Activated CD8-positive, alpha-beta memory T cell treated with anti-CD3 and anti-CD28 coated beads, Interleukin-2, amount 50 U/mL, for 1 hour (primary cell): ENCODE data around the gene GPR62.

ENCODE experiments used
- DNase-seq: peaks from one replicate; pipeline ENCODE4 v3.0.0-alpha.2; 2020; ENCODE audit errors: extremely low read depth

GPR62 gene

DNA sequence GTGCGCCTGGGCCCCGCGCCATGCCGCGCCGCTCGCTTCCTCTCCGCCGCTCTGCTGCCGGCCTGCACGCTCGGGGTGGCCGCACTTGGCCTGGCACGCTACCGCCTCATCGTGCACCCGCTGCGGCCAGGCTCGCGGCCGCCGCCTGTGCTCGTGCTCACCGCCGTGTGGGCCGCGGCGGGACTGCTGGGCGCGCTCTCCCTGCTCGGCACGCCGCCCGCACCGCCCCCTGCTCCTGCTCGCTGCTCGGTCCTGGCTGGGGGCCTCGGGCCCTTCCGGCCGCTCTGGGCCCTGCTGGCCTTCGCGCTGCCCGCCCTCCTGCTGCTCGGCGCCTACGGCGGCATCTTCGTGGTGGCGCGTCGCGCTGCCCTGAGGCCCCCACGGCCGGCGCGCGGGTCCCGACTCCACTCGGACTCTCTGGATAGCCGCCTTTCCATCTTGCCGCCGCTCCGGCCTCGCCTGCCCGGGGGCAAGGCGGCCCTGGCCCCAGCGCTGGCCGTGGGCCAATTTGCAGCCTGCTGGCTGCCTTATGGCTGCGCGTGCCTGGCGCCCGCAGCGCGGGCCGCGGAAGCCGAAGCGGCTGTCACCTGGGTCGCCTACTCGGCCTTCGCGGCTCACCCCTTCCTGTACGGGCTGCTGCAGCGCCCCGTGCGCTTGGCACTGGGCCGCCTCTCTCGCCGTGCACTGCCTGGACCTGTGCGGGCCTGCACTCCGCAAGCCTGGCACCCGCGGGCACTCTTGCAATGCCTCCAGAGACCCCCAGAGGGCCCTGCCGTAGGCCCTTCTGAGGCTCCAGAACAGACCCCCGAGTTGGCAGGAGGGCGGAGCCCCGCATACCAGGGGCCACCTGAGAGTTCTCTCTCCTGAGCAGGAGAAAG lies 951 bp downstream of the GPR62 start:
- DNase-seq, result no peak

GRCh38 chr3:51957520-51958205 lies 2.5 kb downstream of the GPR62 start:
- DNase-seq, result no peak

DNA sequence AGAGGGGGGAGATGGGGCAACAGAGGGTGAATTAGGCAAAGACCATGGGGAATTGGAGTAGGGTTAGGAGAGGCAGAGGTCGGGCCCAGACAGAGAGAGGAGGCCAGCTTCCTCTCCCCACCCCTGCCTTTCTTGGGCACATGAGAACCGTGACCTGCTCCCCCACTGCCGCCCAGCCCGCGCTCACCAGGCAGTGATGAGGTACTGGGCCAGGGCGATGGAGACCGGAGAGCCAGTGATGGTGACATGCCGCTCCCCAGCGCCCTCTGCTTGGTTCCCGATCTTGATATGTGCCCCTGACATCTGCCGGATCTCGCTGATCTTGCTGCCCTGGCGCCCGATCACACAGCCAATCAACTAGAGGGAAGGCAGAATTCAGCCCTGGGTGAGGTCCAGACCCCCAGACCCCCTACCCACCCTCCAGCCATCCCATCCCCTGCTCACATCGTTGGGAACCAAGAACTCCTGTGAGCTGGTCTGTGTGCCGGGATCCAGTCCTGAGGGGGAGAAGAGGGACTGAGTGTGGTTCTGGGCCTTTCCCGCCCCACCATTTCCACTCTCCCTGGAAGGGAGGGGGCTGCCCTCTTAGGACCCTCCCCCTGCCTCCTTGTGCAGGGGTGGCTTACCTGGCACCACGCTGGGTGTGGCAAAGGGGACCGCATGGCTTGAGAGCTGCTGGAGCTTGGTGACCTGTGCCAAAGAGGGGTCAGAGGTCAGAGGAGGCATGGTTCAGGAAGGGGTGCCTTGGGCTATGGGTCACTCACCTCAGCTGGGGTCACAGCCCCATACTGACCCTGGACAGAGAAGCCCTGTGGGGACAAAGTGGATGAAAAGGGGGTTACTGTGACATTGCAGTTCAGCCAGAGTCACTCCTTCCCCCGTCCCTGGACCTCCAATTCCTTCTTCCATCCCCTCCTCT lies 3.7 kb downstream of the GPR62 start:
- no peak for DNase-seq

GRCh38 chr3:51959651-51960050 lies 4.5 kb downstream of the GPR62 start:
- no peak for DNase-seq

DNA sequence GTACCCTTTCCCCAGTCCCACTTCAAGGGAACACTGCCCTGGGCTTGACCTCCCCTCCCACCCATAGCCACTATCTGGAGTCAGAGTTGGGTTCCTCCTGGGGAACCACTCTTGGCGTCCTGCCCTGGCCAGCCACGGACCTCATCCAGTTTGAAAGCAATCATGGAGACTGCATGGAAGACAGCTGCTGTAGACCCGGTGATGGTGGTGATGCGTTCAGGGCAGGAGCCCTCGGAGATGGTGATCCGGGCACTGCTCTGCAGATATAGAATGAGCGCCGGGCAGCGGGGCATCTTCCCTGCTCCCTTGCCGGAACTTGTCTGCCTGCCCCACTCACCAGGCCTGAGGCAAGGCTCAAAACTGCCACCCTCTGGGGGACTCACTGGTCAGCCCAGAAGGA lies 5.2 kb downstream of the GPR62 start:
- DNase-seq, result no peak

DNA sequence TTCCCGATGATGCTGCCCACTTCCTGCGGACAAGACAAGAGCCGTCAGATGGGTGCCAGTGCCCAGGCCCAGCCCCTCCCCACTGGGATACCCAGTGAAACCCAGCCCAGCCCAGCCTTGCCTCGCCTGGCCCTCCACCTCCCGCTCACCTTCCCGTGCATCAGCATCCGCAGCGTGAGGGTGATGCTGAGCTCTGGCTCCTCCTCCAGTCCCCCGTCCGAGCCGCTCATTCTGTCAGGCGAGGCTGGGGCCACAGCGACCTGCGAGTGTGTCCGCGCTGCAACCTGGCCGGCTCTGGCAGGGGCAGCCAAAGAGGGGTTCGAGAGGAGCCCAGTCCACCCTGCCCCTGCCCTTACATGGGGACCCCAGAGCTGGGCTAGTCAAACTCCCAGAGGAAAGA lies 5.8 kb downstream of the GPR62 start:
- no peak for DNase-seq

DNA sequence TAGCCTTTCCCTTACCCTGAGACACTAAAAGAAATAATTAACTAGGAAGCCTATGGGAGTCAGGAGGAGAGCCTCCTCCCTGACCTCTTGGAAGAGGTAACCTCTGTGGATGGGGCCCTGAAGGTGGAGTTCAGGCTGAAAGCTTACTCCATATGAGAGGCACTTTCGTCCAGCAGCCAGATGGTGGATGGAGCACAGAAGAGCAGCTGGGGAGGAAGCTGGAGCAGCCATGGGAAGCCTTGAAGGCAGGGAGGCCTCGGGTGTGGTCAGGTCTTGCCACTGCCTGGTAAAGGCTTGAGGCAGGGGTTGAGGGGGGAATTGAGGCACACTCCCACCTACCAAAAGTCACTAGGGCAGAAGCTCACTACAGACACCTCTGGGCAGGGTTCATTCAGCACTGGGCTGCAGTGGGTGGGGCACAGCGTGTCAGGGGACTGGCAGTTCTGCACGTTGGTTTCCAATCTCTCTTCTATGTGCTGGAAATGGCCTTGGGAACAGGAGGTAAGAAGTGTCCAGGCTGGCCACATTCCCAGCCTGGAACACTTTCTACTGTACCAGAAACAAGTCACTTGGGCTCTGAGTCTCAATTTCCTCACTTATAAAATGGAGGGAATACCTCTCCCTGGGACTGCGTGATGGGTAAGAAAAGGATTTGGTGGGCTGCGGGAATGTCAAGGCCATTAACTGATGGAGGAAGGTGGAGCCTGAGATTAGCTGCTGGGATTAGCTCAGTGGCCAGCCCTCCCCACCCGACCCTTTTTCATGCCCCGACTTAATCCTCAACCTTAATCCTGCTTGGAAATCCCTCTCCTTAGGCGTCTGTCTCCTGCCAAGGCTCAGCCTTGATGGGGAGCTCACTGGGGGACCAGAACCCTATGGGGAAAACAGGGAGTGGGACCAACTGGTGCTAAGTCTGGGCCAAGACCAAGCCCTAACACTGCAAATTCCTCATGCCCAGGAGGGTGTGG lies 6.7 kb downstream of the GPR62 start:
- DNase-seq, result no peak

DNA sequence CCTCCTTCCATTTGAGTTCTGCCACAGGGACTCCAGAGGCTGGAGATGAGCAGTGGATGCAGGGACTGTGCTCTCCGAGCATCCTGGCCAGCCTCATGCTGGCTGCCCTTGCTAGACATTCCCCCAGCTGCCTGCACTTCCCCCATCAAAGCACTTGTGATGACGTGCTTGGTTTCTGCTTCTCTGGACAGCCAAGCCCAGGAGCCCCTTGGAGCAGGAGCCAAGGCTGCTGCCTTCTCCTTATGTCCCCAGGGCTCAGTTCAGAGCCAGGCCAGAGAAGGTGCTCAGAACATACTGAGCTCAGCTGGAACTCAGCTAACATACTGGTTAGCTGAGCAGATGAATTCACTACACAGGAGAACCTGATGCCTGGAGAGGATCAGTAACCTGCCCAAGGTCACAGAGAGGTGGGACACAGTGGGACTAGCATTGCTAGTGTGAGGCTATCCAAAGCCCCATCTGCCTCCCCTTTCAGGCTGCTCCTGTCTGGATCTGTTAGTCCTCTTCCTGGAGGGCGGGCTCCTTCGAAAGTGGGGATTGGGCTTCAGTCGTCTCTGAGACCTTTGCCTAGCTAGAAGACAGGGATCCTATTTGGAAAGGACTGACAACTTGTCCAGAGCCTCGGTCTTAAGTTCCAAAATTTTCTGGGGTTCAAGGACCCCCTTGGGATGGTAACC lies 7.8 kb downstream of the GPR62 start:
- no peak for DNase-seq

DNA sequence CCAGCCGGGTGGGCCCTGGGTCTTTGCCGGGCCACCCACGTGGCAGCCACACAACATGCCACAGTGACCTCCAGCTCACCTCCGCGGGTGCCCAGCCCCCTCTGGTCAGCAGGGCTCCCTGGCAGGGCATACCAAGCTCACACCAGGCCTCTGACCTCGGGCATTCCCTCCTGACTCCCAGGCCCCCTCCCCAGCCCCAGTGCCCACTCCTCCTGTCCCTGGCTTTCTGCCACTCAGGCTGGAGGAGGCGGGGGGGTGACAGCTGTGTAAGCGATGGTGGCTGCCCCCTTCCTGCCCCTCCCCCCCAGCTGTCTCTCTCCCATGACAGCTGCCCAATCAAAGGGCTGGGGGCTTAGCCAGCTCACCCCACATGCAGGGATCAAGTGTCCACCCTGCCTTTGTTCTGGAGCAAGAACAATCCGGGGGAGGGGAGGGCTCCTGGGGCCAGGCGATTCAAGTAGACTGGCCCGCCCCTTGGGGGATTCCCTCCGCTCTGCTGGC lies 8.8 kb downstream of the GPR62 start:
- no peak for DNase-seq

DNA sequence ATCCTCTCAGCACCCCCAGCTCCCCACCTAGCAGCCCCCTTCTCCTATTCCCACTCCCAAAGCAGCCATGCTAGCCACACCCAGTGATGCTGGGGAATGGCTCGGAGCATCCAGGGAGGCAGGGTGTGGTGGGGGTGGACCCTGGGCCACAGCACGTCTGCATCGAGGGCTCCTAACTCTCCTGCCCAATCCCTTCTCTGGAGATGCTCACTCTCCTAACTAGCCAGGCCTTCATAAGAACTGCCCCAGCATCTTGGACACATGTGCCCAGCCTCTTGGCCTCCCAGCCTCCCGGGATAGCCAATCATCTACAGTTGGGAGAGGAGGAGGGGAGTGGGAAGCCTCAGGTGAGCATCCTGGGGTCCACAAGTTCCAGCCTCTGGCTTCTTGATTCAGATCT lies 9.3 kb downstream of the GPR62 start:
- no peak for DNase-seq

DNA sequence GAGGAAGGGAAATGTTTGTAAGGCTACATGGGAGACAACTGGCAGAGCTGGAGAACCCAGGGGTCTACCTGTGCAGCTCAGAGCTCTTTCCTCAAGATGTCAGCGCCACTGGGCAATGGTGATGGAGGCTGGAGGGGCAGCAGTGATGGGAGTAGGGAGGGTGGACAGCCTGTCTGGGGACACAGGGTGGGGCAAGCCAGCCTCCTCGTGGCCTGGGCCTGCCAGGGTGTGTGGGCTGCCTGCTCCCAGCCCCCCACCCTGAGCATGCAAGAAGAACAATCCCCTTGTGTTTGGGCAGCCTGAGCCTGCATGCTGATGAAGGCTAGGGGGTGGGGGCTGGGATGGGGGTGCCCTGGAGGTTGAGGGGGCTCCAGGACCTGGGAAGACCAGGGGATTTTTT lies 10.8 kb downstream of the GPR62 start:
- DNase-seq, result no peak

- no peak for DNase-seq
These were observed 11.3 kb downstream of the GPR62 start for GRCh38 chr3:51966486-51966885.

DNA sequence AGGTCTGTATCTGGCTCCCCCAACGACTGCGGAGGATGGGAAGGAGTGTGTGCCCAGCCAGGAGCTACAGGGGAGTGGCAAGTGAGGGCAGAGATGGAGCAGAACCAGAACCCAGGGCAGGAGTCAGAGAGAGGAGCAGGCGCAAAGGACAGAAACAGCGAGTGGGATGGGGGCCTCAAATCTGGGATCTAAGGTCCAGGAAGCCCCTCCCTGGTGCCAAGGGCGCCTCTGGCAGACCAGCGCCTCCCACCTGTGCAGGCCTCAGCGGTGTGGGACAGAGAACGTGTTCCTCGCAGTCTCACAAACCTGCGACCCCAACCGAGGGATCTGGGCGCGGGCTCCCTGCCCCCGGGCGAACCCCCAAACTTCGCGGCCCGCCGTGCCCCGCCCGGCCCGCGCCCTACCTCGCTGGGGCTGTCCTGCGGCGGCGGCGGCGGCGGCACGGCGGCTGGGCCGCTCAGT lies 11.8 kb downstream of the GPR62 start:
- no peak for DNase-seq

DNA sequence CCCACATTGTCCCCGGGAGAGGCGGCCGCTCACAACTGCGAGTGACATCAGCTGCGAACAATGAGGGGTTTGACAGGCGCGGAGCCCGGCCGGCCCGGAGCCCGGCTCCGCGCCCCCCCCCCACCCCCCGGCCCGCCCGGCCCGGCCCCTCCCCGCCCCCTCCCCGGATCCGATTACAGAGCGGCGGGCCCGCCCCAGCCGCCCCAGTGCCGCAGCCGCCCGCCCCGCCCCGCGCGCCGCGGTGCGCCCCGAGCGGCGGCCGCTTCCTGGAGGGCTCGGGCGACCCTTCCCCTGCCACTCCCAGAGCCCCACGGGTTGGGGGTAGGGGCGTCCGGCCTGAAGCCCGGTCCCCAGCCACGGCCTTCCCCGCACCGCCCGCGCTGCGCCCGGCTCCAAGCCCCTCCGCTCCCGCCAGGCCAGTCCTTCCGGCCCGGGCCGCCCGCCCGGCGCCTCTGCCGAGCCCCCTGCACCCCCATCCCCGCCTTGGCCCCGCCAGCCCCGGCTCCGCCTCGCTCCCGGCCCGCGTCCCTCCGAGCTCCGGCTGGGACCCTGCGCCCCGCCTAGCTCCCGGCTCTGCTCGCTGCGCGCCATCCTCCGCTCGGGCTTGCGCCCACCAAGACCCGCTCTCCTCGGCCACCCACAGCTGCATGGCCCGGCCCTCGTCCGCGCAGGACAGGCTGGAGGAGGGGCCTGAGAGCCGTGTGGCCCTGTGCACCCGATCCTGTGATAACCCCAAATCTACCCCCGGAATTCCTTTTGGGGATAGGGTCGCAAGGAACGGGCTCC lies 12.4 kb downstream of the GPR62 start, which contains the start of gene PCBP4:
Gene PCBP4 (minus strand): TSS at position 71 of the 786 bp plus-strand sequence. CDS start 6,214 bp downstream, outside the sequence.
- DNase-seq, result no peak

- DNase-seq, result no peak
These were observed 13.1 kb downstream of the GPR62 start for GRCh38 chr3:51968170-51968775.

GRCh38 chr3:51968883-51969678 lies 13.9 kb downstream of the GPR62 start:
- DNase-seq, result no peak

DNA sequence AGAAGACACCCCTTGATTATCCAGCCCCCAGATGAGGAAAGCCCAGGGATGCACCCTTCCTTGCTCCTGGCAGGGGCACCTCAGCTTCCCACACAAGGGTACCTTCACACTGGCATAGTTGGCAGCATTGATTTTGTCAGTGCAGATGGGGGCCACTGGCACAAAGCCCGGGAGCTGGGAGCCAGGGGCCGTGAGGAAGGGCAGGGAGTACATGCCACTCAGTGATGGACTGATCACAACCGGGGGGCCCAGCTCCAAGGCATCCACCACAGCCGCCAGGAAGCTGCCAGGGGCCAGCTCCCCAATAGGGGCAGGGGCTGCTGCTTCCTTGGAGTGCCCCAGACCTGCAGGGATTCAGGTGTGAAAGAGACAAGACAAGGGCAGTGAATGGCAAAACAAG lies 14.7 kb downstream of the GPR62 start:
- DNase-seq, result no peak
